NCI-H2196 (cell line): Measurements from ENCODE around the gene LY6G6D.

Source experiments
- DNase-seq: peaks from one replicate; lab custom pipeline; 2025; ENCODE audit not compliant: unreplicated experiment; lab: John Stamatoyannopoulos, UW

The LY6G6D gene

DNA sequence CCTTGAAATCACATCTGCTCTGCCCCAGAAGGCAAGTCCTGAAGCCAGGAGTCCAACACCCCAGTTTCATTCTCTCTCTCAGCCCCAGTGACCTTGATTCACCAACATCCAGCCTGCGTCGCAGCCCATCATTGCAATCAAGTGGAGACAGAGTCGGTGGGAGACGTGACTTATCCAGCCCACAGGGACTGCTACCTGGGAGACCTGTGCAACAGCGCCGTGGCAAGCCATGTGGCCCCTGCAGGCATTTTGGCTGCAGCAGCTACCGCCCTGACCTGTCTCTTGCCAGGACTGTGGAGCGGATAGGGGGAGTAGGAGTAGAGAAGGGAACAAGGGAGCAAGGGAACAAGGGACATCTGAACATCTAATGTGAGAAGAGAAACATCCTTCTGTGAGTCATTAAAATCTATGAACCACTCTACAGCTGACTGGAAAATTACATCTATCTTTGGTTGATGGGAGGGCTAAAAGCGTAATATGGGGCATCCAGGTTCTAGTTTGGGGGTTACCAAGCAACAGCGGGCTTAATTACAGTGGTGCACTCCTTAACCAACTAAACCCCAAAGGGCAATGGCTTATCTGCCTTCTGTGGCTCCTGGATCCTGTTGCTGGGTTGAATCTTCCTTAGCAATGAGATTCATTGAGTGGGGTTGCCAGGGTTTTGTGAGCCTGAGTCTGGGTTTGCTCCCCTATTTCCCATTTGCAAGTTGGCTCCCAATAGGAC, 2.5 kb downstream of the LY6G6D start:
- no peak for DNase-seq

DNA sequence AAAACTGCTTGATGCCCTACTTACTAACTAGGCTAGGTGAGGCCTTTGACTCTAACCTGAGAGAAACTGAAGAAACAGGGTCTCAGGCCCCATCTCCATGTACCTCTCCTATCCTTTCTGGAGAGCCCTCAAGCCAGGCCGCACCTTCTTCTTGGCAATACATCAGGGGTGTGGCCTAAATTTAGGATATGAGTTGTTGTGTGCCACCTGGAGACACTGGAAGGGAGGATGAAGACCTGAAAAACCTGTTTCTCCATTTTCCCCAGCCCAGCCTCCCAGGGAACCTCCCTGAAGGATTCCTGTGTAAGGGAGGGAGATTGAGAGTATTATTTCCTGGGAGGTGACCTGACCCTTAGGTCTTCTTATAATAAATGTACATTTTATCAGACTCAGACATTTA, 3.1 kb downstream of the LY6G6D start:
- peak; percentile 71 for DNase-seq

GRCh38 chr6:31719001-31719400, 3.9 kb downstream of the LY6G6D start:
- DNase-seq = no peak

DNA sequence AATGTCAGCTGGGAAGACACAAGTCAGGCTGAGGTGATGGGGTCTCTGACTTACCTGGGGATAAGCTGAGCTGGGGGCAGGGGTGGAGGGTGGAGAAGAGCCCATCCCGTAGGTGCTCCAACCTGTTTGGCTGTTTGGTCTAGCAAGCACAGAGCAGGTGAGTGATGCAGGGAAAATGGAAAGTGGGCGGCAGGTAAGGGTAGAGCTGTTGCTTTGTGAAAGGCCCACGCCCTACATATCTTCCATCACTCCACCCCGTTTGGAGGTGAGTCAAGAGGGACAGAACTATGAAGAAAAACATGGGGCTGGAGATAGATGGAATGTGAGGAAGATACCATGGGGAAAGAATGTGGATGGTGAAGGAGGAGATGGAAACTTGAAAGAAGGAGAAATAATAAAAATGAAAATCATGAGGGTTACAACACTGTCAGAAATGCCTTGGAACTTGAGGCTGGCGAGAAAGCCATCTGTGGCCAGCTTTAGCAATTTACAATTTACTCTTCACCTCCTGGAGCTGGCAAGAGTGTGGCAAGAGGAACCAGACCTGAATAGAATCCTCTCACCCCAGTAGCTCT, 5.1 kb downstream of the LY6G6D start:
- DNase-seq = no peak

DNA sequence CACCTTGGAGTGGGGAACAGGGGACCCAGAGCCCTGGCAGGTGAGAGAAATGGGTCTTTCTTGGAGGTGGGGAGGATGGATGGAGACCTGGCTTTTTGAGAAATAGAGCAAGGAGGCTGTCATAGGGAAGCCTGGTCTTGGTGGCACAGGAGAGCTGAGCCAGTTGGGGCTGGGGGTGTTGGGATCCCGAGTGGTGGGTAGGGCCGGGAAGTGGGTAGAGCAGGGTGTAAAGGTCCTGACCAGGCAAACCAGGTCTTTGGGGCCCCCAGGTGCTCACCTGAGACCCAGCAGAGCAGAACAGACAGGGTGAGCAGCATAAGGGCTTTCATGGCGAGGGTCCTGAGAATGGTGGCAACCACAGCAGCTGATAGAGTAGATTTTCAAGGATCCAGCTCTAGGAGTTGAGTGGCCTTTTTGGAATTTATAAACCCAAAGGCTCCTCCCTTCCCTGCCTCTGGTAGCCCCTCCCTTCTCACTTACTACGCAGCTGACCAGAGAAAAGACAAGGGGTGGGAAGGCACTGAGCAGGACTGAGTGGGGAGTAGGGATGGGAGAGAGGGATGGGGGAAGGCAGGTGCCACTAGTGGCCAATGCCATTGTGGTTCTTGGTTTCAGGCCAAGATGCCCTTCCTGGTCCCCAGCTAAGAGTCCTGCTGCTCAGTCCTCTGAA, 6.3 kb downstream of the LY6G6D start, which contains the start of gene LY6G6C:
Gene LY6G6C, minus strand, starts transcription at position 396 of the 670 bp plus-strand sequence. Its CDS starts 67 bp downstream, at position 329.
- no peak for DNase-seq

DNA sequence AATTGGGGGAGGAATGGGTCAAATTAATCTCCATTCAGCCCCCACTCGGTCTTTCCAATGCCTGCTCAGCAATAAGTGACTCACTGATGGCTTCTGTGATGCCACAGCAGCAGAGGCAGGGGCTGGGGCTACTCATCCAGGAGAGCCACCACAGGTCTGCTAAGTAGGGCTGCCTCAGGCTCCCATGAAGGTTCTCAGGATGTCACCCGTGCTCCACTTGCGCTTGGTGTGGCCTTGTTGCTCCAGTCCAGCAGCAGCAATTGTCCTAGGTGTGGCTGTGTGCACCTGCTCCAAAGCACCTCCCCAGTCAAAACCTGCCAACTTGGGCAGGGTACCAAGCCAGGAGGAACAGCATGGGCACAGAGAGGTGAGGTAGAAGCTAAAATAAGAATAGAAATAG, 7.0 kb downstream of the LY6G6D start:
- no peak for DNase-seq

- no peak for DNase-seq
Measured at GRCh38 chr6:31723245-31723979, 8.3 kb downstream of the LY6G6D start, which contains the start of gene MPIG6B. Gene MPIG6B (plus strand): TSS chr6:31723373. CDS start chr6:31723384, 11 bp downstream.

DNA sequence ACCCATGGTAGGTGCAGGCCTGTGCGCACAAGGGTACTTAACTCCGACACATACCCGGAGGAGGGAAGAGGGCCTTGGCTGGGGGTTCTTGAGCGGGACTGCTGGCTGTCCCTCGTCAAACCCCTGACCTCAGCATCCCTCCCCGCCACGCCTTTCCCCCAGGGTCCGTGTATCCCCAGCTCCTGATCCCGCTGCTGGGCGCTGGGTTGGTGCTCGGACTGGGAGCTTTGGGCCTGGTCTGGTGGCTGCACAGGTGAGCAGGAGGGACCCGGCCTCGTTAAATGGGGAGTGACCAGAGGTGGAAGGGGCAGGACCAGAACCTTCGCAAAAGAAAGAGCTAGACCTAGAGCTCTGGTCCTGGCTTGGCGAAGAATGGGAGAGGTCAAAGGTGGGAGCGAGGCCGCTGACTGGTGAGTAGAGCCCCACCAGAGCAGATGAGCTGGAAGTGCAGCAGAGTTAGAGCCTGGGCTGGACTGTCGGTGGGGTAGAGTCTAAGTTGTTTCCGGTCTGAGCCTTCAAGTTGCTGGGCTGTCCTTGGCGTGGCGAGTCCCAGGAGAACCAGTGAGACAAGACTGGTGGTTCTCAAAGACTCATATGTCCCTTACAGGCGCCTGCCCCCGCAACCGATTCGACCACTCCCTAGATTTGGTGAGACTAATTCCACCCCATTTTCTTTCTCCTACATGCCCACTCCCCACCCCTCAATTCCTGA, 9.0 kb downstream of the LY6G6D start:
- DNase-seq = no peak

- DNase-seq = no peak
Measured at GRCh38 chr6:31725502-31726350, 10.6 kb downstream of the LY6G6D start.

GRCh38 chr6:31727034-31727716, 12.0 kb downstream of the LY6G6D start:
- DNase-seq = no peak

DNA sequence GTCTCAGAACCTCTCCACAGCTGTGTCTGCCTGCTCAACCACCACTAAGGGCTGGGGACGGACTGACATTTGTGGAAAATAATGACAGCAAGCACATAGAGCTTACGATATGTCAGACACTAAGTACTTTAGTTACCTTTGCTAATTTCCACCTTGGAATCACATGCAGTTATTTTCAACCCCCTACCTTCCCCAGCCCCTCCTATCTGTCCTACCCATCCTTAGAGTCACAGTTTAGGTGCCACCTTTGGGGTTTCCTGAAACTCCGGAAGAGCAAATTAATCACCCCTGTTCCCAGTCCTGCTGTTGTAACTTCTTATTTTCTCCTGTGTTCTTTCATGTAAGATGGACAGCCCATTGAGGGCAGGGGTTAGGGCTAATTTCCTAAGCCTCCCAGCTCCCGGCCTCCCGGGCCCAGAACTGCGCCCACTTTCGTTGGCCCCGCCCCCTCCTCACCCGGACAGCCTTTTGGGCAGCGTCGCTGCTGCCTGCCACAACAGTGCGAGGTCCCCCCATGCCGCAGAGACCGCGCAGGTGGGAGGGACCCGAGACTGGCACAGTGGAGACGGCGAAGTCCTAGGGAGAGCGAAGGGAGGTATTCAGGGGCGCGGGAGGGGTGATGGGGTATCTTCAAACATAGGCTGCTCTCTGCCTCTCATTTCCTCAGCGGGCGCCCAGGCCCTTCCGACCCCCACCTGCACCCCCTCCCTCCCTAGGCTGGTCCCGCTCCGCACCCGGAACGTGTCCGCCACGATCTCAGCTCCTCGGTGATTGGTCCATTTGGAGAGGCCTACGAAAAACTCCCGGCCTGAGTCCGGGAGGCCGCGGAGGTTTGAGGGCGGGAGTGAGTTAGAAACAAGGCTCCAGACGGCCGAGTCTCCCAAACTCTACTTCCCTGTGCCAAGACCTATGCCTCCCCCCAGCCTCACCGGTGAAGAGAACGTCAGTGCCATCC, 12.8 kb downstream of the LY6G6D start:
- DNase-seq = no peak

- no peak for DNase-seq
Measured at GRCh38 chr6:31728767-31729514, 13.8 kb downstream of the LY6G6D start, which contains the start of gene DDAH2. Gene DDAH2 (minus strand): TSS chr6:31729299. CDS start chr6:31729161, 138 bp downstream.

GRCh38 chr6:31729515-31729978, 14.4 kb downstream of the LY6G6D start:
- peak; percentile 84 for DNase-seq

DNA sequence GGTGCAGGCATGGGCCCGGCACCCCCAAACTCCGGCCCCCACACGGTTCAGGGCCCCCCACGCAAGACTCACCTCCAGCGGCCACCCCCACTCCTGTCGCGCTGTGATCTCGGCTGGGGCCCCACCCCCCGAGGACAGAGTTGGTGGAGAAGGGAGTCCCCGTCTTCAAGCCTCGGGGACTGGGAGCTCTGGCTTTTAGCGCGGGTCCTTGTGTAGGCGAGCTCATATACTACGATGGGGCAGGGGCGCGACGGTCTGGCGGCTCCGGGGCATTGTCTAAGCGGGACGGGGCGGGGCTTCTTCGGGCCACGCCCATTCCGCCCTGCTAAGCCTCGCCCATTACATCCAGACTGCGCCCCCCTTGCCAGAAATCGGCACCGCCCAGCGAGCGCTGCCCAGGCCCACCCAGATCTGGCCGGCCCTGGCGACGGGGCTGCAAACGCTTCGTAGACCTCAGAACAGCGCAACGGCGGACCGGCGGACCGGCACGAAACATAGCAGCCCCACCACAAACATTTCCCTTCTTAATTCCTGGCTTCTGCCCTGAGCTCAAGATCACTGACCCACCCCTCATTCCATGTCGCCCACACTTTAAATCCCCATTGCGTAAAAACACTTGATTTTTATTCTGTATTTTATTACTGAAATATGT, 15.0 kb downstream of the LY6G6D start:
- peak; percentile 76 for DNase-seq

- DNase-seq = no peak
Measured at GRCh38 chr6:31730631-31731086, 15.5 kb downstream of the LY6G6D start.

GRCh38 chr6:31732029-31732428, 16.9 kb downstream of the LY6G6D start:
- DNase-seq = no peak

- no peak for DNase-seq
Measured at GRCh38 chr6:31733734-31734133, 18.6 kb downstream of the LY6G6D start.
